B cell (primary cell): Measurements from ENCODE around the gene KBTBD13. TPM values are rescaled to one million over a fixed set of nuclear protein-coding genes. Genes with fewer than 3 reads are reported as not detected.

Experiments
- ATAC-seq: fragments of 200-7000 bp; cut with Tn5 transposase; one replicate; pipeline ENCODE4 v1.10.0; 2021; ENCODE audit warnings: low read depth, mild to moderate bottlenecking, moderate number of reproducible peaks, moderate library complexity
- CTCF ChIA-PET: fragments of 350-600 bp; sonication (Branson Sonifier 250); formaldehyde crosslinking; loops from one replicate; lab custom pipeline; 2021; ENCODE audit warnings: antibody characterized with exemption, inconsistent platforms; lab: Charles Lee
- POLR2A ChIA-PET: fragments of 350-600 bp; sonication (Branson Sonifier 250); formaldehyde crosslinking; loops from one replicate; lab custom pipeline; 2021; ENCODE audit warnings: antibody characterized with exemption; lab: Charles Lee
- DNase-seq: peaks from one replicate; pipeline ENCODE4 v3.0.0; 2013
- H2AFZ ChIP-seq: 2 replicates; pipeline ENCODE4 v1.6.1; 2012; ENCODE audit warnings: mild to moderate bottlenecking, low read depth, low read length; ENCODE audit not compliant: insufficient read depth, poor library complexity, severe bottlenecking
- H3K27ac ChIP-seq, 2 donors: 1 replicate in 1 of 2; 2 replicates in 1 of 2; pipeline ENCODE4 v1.5.1; 2012 to 2013; ENCODE audit warnings: low read length in 2 of 2, mild to moderate bottlenecking in 2 of 2, moderate library complexity in 1 of 2
- H3K27me3 ChIP-seq, 4 experiments: fragments of 200-600 bp in 1 of 4; sonication (generic) in 1 of 4; replicated peaks in 1 of 4; 1 replicate in 2 of 4; 2 replicates in 2 of 4; pipeline versions ENCODE4 v1.6.1 to v1.7.0; 2013 to 2016; ENCODE audit warnings: low read length in 3 of 4, mild to moderate bottlenecking in 2 of 4, mixed read lengths in 1 of 4, moderate library complexity in 1 of 4; ENCODE audit not compliant: insufficient read depth in 4 of 4, control insufficient read depth in 3 of 4; ENCODE audit errors: control extremely low read depth in 1 of 4
- H3K36me3 ChIP-seq, 2 experiments: replicated peaks in 1 of 2; 1 replicate in 1 of 2; 2 replicates in 1 of 2; pipeline versions ENCODE4 v1.6.1 to v1.7.1; 2013; ENCODE audit warnings: low read length in 1 of 2; ENCODE audit not compliant: insufficient read depth in 2 of 2, control insufficient read depth in 1 of 2; ENCODE audit errors: control extremely low read depth in 1 of 2, extremely low read depth in 1 of 2
- H3K4me1 ChIP-seq, 2 donors: fragments of 200-600 bp in 1 of 2; sonication (generic) in 1 of 2; 1 replicate in 1 of 2; 2 replicates in 1 of 2; pipeline versions ENCODE4 v1.5.1 to v1.6.1; 2013 to 2017; ENCODE audit warnings: low read length in 2 of 2; ENCODE audit not compliant: control insufficient read depth in 2 of 2, insufficient read depth in 2 of 2
- H3K4me2 ChIP-seq: replicated peaks from 2 replicates; pipeline ENCODE3; 2012; ENCODE audit warnings: mild to moderate bottlenecking, low read depth, low read length; ENCODE audit not compliant: poor library complexity, severe bottlenecking
- H3K4me3 ChIP-seq, 5 experiments: fragments of 200-600 bp in 1 of 5; sonication (generic) in 1 of 5; 1 replicate in 3 of 5; 2 replicates in 2 of 5; pipeline versions ENCODE4 v1.5.1 to v1.7.0; 2011 to 2016; ENCODE audit warnings: low read length in 4 of 5, mild to moderate bottlenecking in 4 of 5, low read depth in 2 of 5, control low read depth in 1 of 5, moderate library complexity in 1 of 5; ENCODE audit not compliant: insufficient read depth in 1 of 5; ENCODE audit errors: control extremely low read depth in 1 of 5, extremely low read depth in 1 of 5
- H3K79me2 ChIP-seq: fragments of 200-600 bp; sonication (generic); one replicate; pipeline ENCODE4 v1.6.0; 2016; ENCODE audit warnings: low read length; ENCODE audit not compliant: control insufficient read depth, insufficient read depth
- H3K9ac ChIP-seq: fragments of 200-600 bp; sonication (generic); 2 replicates; pipeline ENCODE4 v1.6.1; 2017; ENCODE audit warnings: mild to moderate bottlenecking, low read length, moderate library complexity
- H3K9me3 ChIP-seq, 3 donors: one replicate each; pipeline versions ENCODE4 v1.6.1 to v1.7.1; 2013; ENCODE audit warnings: low read length in 2 of 3; ENCODE audit not compliant: control insufficient read depth in 2 of 3, insufficient read depth in 1 of 3; ENCODE audit errors: control extremely low read depth in 1 of 3
- H4K20me1 ChIP-seq: 2 replicates; pipeline ENCODE4 v1.6.0; 2012; ENCODE audit warnings: mild to moderate bottlenecking, low read length; ENCODE audit not compliant: insufficient read depth, control insufficient read depth, poor library complexity, severe bottlenecking
- H3K27ac Mint-ChIP-seq: one replicate; pipeline ENCODE4 v1.8.0; 2021; ENCODE audit warnings: mixed read lengths
- H3K27me3 Mint-ChIP-seq: one replicate; pipeline ENCODE4 v1.8.0; 2021; ENCODE audit warnings: mixed read lengths
- H3K4me1 Mint-ChIP-seq: one replicate; pipeline ENCODE4 v1.8.0; 2021; ENCODE audit warnings: mixed read lengths
- H3K4me3 Mint-ChIP-seq: one replicate; pipeline ENCODE4 v1.8.0; 2021; ENCODE audit warnings: mixed read lengths
- H3K9me3 Mint-ChIP-seq: one replicate; pipeline ENCODE4 v1.8.0; 2022; ENCODE audit warnings: mixed read lengths; ENCODE audit not compliant: insufficient read depth
- EZH2 ChIP-seq: IDR thresholded peaks from 2 replicates; pipeline ENCODE4 v1.6.1; 2012; ENCODE audit warnings: borderline replicate concordance, low read depth, mild to moderate bottlenecking, moderate library complexity, low read length; ENCODE audit not compliant: insufficient read depth, poor library complexity, severe bottlenecking
- WGBS: methylation state at CpG from one replicate; pipeline ENCODE4 v1.1.5; 2013; ENCODE audit warnings: missing lambda C conversion rate; ENCODE audit not compliant: insufficient coverage; 5-methylcytosine and 5-hydroxymethylcytosine counted together
- intact Hi-C: fragments of 100-400 bp; cut with micrococcal nuclease; formaldehyde crosslinking; loops from one replicate; pipeline ENCODE4 v1.10.0; 2022
- polyA plus RNA-seq: library from polyadenylated mRNA; depleted of rRNA; stranded (reverse); fragments of >200 nt; gene quantifications from 2 replicates; pipeline ENCODE4 v1.2.3, GENCODE V29; 2012
- total RNA-seq, 2 donors: library from RNA; stranded (reverse); fragments of 120-200 nt in 1 of 2; gene quantifications; 1 replicate in 1 of 2; 2 replicates in 1 of 2; pipeline versions ENCODE4 v1.2.3 to v1.2.4, GENCODE V29; 2013 to 2022
- TF ChIP-seq, protein P1 (sequence below): fragments of 200-600 bp; IDR thresholded peaks from one replicate; pipeline ENCODE4 v1.8.0; 2022; ENCODE audit warnings: antibody characterized with exemption, mild to moderate bottlenecking

Gene KBTBD13
- total and polyA plus RNA-seq, 2 donors (not counting 1 experiment from before 2014, with no cell fraction given), result not detected

DNA sequence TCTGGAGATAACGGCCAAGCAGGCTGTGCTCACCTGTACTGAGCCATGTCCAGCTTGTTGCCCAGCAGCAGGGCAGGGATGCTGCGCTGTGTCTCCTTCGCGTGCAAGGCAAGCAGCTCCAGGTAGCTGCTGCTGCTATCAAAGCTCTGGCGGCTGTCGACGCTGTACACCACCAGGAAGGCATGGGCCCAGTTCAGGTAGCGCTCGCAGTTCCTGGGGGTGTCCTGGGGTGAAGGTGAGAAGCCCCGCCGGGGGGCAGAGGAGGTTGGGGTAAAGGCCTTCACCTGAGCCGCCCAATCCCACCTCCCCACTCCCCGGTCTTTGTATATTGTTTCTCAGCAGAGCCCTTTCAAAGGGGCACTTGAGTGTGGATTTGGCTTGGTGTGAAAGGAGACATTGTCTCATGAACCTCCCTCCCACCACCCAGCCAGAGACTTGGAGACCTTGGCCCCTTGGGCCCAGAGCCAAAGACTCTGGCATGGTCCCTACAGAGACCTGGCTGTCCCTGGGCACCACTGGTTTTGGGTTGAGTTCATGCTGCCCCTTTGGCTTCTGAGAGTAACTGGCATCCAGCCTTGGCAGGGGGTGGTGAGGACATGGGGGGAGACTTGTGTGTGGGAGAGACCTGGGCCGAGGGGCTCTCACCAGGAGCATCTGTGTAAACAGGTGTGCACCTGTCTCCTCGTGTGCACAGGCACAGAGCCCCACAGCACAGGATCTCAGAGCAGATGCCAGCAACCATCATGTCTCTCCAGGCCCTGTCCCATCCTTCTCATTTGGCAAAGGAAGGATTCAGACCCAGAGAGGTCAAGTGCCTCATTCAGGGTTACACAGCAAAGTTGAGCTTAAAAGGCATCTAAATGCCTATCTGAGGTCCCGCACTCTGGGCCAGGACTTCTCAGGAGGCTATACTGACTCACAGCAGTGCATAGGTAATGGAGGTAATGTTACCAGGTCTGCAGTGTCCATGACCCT is 17.9 kb upstream of the KBTBD13 start:
- Histone ChIP-seq H3K79me2 (no peaks in the 10 kb centered on the region), H3K36me3 (no peaks in the 10 kb centered on the region), H3K27me3 (peaks cover 0 to 2% (median 0%) of the 10 kb centered on the region in 4 experiments), H4K20me1 (no peaks in the 10 kb centered on the region), H2AFZ (no peak overlapping the region), H3K4me1 (peaks cover 0 to 3% of the 10 kb centered on the region in 2 donors), H3K4me2 (no peak overlapping the region), H3K9ac (no peak overlapping the region), H3K4me3 (no peak overlapping the region), H3K9me3 (peaks cover 0 to 4% (median 0%) of the 10 kb centered on the region in 3 donors), H3K27ac (no peak overlapping the region)
- ChIA-PET CTCF (no interaction called here), POLR2A (no interaction called here)
- 97% methylated on average over 11 of the region's 16 CpGs for WGBS
- TF ChIP-seq, protein P1, sequence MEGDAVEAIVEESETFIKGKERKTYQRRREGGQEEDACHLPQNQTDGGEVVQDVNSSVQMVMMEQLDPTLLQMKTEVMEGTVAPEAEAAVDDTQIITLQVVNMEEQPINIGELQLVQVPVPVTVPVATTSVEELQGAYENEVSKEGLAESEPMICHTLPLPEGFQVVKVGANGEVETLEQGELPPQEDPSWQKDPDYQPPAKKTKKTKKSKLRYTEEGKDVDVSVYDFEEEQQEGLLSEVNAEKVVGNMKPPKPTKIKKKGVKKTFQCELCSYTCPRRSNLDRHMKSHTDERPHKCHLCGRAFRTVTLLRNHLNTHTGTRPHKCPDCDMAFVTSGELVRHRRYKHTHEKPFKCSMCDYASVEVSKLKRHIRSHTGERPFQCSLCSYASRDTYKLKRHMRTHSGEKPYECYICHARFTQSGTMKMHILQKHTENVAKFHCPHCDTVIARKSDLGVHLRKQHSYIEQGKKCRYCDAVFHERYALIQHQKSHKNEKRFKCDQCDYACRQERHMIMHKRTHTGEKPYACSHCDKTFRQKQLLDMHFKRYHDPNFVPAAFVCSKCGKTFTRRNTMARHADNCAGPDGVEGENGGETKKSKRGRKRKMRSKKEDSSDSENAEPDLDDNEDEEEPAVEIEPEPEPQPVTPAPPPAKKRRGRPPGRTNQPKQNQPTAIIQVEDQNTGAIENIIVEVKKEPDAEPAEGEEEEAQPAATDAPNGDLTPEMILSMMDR, result no peak
- TF ChIP-seq EZH2, result no peak
- intact Hi-C loops, result no loop called here
- H3K4me3 Mint-ChIP-seq, result no peak overlapping the region
- H3K27me3 Mint-ChIP-seq, result peaks cover 4% of the 10 kb centered on the region
- ATAC-seq (no peak), DNase-seq (no peak)
- H3K9me3 Mint-ChIP-seq, result no peaks in the 10 kb centered on the region
- no peak overlapping the region for H3K27ac Mint-ChIP-seq
- no peaks in the 10 kb centered on the region for H3K4me1 Mint-ChIP-seq

DNA sequence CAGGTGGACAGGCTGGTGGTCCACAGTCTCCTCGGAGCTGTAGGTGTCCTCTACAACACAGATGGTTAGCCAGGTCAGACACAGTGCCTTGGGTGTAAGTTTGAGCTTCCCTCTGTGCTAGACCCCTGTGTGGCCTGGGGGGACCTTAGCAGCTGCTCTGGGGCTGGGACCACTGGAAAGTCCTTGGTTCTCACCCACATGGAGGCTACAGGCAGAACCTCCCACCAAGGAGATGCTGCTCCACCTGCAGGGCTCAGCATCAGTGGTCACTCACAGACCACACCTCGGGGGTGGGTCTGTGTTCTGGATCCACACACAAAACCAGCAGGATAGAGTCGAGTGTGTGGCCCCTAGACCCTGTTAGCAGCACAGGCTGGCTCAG is 17.2 kb upstream of the KBTBD13 start:
- H4K20me1 ChIP-seq, result no peaks in the 10 kb centered on the region
- no peak overlapping the region for H3K4me2 ChIP-seq
- no peak overlapping the region for H3K4me3 ChIP-seq
- TF ChIP-seq, protein P1, result no peak
- no peak for TF ChIP-seq EZH2
- H3K9ac ChIP-seq, result no peak overlapping the region
- DNase-seq, result no peak
- H3K27ac ChIP-seq, result no peak overlapping the region
- peaks cover 0 to 2% of the 10 kb centered on the region in 2 donors for H3K4me1 ChIP-seq
- H3K4me1 Mint-ChIP-seq, result no peaks in the 10 kb centered on the region
- no peak overlapping the region for H3K27ac Mint-ChIP-seq
- ChIA-PET POLR2A (no interaction called here), CTCF (no interaction called here)
- WGBS, result 80% methylated on average over 3 of the region's 3 CpGs
- no peaks in the 10 kb centered on the region for H3K9me3 Mint-ChIP-seq
- H3K79me2 ChIP-seq, result no peaks in the 10 kb centered on the region
- peaks cover 0 to 2% (median 0%) of the 10 kb centered on the region in 4 experiments for H3K27me3 ChIP-seq
- intact Hi-C loops, result no loop called here
- ATAC-seq, result no peak
- peaks cover 4% of the 10 kb centered on the region for H3K27me3 Mint-ChIP-seq
- H2AFZ ChIP-seq, result no peak overlapping the region
- peaks cover 0 to 4% (median 0%) of the 10 kb centered on the region in 3 donors for H3K9me3 ChIP-seq
- no peak overlapping the region for H3K4me3 Mint-ChIP-seq
- H3K36me3 ChIP-seq, result no peaks in the 10 kb centered on the region
